ENCODE measurements around the gene USP7.
"Not testable (repeated sequence)": the region's sequence is repeated elsewhere in the genome, so short reads cannot be mapped to it uniquely, and the experiment has no call there.

USP7 gene

DNA sequence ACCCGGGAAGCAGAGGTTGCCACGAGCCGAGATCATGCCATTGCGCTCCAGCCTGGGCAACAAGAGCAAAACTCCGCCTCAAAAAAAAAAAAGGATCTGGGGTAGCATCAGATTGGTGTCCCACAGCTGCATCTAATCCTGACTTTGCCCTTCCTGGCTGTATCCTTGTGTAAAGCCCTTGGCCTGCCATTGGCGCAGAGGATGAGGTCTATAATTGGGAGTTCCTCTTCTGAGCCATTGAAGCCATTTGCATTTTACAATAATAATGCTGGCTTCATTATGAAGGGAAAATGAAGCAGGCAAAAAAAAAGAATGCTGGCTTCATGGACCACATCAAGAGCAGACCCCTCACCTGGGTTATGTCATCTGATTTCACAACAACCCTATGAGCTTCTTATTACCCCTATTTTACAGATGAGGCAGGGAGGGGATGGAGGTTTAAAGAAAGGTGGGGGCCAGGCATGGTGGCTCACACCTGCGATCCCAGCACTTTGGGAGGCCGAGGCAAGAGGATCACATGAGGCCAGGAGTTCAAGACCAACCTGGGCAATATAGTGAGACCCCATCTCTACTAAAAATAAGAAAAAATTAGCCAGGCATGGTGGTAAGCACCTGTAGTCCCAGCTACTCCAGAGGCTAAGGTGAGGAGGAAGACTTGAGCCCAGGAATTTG is 82.7 kb downstream of the USP7 start:
- H2AFZ ChIP-seq (ENCODE audit: low read depth) = no peak overlapping the region
- no peaks in the 10 kb centered on the region for H4K20me1 ChIP-seq (ENCODE audit: insufficient read depth)
- H3K27ac ChIP-seq = no peak overlapping the region
- no peak overlapping the region for H3K9ac ChIP-seq
- H3K4me2 ChIP-seq = no peak overlapping the region
- H3K36me3 ChIP-seq (ENCODE audit: insufficient read depth) = no peaks in the 10 kb centered on the region
- H3K79me2 ChIP-seq (ENCODE audit: insufficient read depth, low read depth) = no peaks in the 10 kb centered on the region
- peaks cover 24% of the 10 kb centered on the region for H3K4me1 ChIP-seq (ENCODE audit: low read depth, poor library complexity, severe bottlenecking)
- no peaks in the 10 kb centered on the region for H3K27me3 ChIP-seq (ENCODE audit: insufficient read depth, low read depth)
- H3K4me3 ChIP-seq (IDR thresholded peaks at IDR 0.05; ENCODE audit: insufficient read depth, low read depth, low read length) = no peak overlapping the region
- TF ChIP-seq, protein P1, sequence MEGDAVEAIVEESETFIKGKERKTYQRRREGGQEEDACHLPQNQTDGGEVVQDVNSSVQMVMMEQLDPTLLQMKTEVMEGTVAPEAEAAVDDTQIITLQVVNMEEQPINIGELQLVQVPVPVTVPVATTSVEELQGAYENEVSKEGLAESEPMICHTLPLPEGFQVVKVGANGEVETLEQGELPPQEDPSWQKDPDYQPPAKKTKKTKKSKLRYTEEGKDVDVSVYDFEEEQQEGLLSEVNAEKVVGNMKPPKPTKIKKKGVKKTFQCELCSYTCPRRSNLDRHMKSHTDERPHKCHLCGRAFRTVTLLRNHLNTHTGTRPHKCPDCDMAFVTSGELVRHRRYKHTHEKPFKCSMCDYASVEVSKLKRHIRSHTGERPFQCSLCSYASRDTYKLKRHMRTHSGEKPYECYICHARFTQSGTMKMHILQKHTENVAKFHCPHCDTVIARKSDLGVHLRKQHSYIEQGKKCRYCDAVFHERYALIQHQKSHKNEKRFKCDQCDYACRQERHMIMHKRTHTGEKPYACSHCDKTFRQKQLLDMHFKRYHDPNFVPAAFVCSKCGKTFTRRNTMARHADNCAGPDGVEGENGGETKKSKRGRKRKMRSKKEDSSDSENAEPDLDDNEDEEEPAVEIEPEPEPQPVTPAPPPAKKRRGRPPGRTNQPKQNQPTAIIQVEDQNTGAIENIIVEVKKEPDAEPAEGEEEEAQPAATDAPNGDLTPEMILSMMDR (conservative IDR thresholded peaks at IDR 0.05; ENCODE audit: low read depth, low read length) = no peak

DNA sequence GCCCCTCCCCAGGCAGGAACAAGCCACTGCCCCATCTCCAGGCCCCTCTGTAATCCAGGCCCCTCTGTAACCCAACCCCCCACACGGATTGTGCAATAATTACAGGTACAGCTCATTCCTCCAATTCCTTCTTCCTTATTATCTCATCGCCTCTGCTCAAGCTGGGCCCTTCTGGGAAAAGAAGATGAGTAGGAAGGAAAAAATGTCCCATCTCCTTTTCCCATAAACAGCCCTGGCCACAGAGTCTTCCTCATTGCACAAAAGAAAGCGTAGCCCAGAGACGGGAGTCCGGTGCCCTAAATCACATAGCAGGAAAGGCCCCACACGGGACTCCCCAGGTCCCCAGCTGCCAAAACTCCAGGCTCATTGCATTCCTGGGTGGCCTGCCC is 85.2 kb downstream of the USP7 start:
- Histone ChIP-seq H3K79me2 (ENCODE audit: insufficient read depth, low read depth) (no peaks in the 10 kb centered on the region), H3K36me3 (ENCODE audit: insufficient read depth) (no peaks in the 10 kb centered on the region), H3K4me2 (no peak overlapping the region), H3K4me1 (ENCODE audit: low read depth, poor library complexity, severe bottlenecking) (peaks cover 4% of the 10 kb centered on the region), H3K9ac (no peak overlapping the region), H3K27ac (no peak overlapping the region), H2AFZ (ENCODE audit: low read depth) (no peak overlapping the region), H4K20me1 (ENCODE audit: insufficient read depth) (no peaks in the 10 kb centered on the region), H3K27me3 (ENCODE audit: insufficient read depth, low read depth) (no peaks in the 10 kb centered on the region), H3K4me3 (IDR thresholded peaks at IDR 0.05; ENCODE audit: insufficient read depth, low read depth, low read length) (no peak overlapping the region)
- TF ChIP-seq, protein P1 (conservative IDR thresholded peaks at IDR 0.05; ENCODE audit: low read depth, low read length) = no peak

- no peak overlapping the region for H3K4me2 ChIP-seq
- no peaks in the 10 kb centered on the region for H4K20me1 ChIP-seq (ENCODE audit: insufficient read depth)
- TF ChIP-seq, protein P1 (conservative IDR thresholded peaks at IDR 0.05; ENCODE audit: low read depth, low read length) = no peak
- peaks cover 4% of the 10 kb centered on the region for H3K4me1 ChIP-seq (ENCODE audit: low read depth, poor library complexity, severe bottlenecking)
- no peaks in the 10 kb centered on the region for H3K27me3 ChIP-seq (ENCODE audit: insufficient read depth, low read depth)
- no peak overlapping the region for H2AFZ ChIP-seq (ENCODE audit: low read depth)
- no peak overlapping the region for H3K9ac ChIP-seq
- no peak overlapping the region for H3K27ac ChIP-seq
- no peaks in the 10 kb centered on the region for H3K79me2 ChIP-seq (ENCODE audit: insufficient read depth, low read depth)
- no peak overlapping the region for H3K4me3 ChIP-seq (IDR thresholded peaks at IDR 0.05; ENCODE audit: insufficient read depth, low read depth, low read length)
- no peaks in the 10 kb centered on the region for H3K36me3 ChIP-seq (ENCODE audit: insufficient read depth)
These were observed 85.7 kb downstream of the USP7 start for GRCh38 chr16:8877894-8878522.

GRCh38 chr16:8875317-8875716 is 88.4 kb downstream of the USP7 start:
- H3K4me2 ChIP-seq; H3K4me1 ChIP-seq (ENCODE audit: low read depth, poor library complexity, severe bottlenecking); H3K79me2 ChIP-seq (ENCODE audit: insufficient read depth, low read depth); H3K36me3 ChIP-seq (ENCODE audit: insufficient read depth); H3K27me3 ChIP-seq (ENCODE audit: insufficient read depth, low read depth); H4K20me1 ChIP-seq (ENCODE audit: insufficient read depth); H3K4me3 ChIP-seq (IDR thresholded peaks at IDR 0.05; ENCODE audit: insufficient read depth, low read depth, low read length); H3K9ac ChIP-seq; H3K27ac ChIP-seq; H2AFZ ChIP-seq (ENCODE audit: low read depth): not testable (repeated sequence)

- peaks cover 5% of the 10 kb centered on the region for H3K4me1 ChIP-seq (ENCODE audit: low read depth, poor library complexity, severe bottlenecking)
- H3K79me2 ChIP-seq (ENCODE audit: insufficient read depth, low read depth) = no peaks in the 10 kb centered on the region
- no peak overlapping the region for H3K9ac ChIP-seq
- no peak overlapping the region for H3K27ac ChIP-seq
- H3K4me2 ChIP-seq = no peak overlapping the region
- no peaks in the 10 kb centered on the region for H3K36me3 ChIP-seq (ENCODE audit: insufficient read depth)
- no peak overlapping the region for H3K4me3 ChIP-seq (IDR thresholded peaks at IDR 0.05; ENCODE audit: insufficient read depth, low read depth, low read length)
- no peaks in the 10 kb centered on the region for H4K20me1 ChIP-seq (ENCODE audit: insufficient read depth)
- H2AFZ ChIP-seq (ENCODE audit: low read depth) = no peak overlapping the region
- no peaks in the 10 kb centered on the region for H3K27me3 ChIP-seq (ENCODE audit: insufficient read depth, low read depth)
- TF ChIP-seq, protein P1 (conservative IDR thresholded peaks at IDR 0.05; ENCODE audit: low read depth, low read length) = no peak
These were observed 89.3 kb downstream of the USP7 start for GRCh38 chr16:8874388-8874787.

DNA sequence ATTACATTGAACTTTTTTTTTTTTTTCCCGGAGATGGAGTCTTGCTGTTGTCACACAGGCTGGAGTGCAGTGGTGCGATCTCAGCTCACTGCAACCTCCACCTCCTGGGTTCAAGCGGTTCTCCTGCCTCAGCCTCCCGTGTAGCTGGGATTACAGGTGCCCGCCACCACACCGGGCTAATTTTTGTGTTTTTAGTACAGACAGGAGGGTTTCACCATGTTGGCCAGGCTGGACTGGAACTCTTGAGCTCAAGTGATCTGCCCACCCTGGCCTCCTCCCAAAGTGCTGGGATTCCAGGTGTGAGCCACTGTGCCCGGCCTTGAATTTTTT is 89.9 kb downstream of the USP7 start:
- not testable (repeated sequence) for H3K36me3 ChIP-seq (ENCODE audit: insufficient read depth); H3K9ac ChIP-seq; H2AFZ ChIP-seq (ENCODE audit: low read depth); H3K79me2 ChIP-seq (ENCODE audit: insufficient read depth, low read depth); H3K27me3 ChIP-seq (ENCODE audit: insufficient read depth, low read depth); H3K4me1 ChIP-seq (ENCODE audit: low read depth, poor library complexity, severe bottlenecking); H3K27ac ChIP-seq; H4K20me1 ChIP-seq (ENCODE audit: insufficient read depth); H3K4me2 ChIP-seq; H3K4me3 ChIP-seq (IDR thresholded peaks at IDR 0.05; ENCODE audit: insufficient read depth, low read depth, low read length)
